DMS79 treated with DMSO at 0.1 percent for 48 hours (cell line): Measurements from ENCODE around the gene PRDM11.

Experiments
- DNase-seq: peaks from one replicate; lab custom pipeline; 2025; lab: John Stamatoyannopoulos, UW

The PRDM11 gene

DNA sequence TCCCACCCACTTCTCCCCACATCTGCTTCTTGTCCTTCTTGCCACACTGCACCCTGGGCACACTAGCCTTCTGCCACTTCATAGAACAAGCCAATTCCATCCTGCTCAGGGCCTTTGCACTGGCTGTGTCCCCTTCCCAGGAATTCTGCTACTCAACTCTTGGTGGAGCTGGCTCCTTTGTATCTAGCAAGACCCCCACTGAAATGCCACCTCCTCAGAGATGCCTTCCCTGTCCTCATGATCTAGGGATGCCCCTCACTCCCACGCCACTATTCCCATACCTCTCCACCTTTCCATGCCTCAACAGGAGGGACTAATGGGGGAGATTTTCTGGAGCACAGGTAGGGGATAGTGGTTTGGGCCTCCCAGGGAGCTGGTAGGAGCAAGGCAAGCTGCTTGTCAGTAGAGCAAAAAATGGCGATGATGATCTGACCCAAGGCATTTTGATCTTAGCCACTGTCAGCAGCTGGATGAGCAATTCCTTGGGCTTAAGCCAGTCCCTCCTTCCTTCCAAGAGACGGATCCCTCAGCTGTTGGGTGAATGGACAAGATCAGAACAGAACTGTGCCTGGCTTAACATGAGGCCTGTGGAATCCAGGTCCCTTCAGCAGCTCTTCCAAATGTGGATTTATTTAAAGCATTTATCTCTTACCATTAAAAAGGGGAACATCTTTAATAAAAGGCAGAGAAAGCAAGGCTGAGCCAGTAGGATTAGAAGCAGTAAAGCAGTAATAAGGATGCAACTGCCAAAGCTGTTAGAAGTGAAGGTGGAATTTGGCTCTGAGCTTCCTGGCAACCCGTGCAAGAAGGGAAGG, 4.0 kb upstream of the PRDM11 start:
- no peak for DNase-seq

- DNase-seq, result no peak
These were observed 2.9 kb upstream of the PRDM11 start for GRCh38 chr11:45143494-45143893.

GRCh38 chr11:45144126-45145082, 2.0 kb upstream of the PRDM11 start:
- DNase-seq, result no peak

- DNase-seq, result no peak
These were observed 1.4 kb upstream of the PRDM11 start for GRCh38 chr11:45145083-45145378.

GRCh38 chr11:45145379-45146071, 914 bp upstream of the PRDM11 start:
- peak; percentile 7 for DNase-seq

- peak; percentile 86 for DNase-seq
These were observed 734 bp downstream of the PRDM11 start for GRCh38 chr11:45147017-45147728.

DNA sequence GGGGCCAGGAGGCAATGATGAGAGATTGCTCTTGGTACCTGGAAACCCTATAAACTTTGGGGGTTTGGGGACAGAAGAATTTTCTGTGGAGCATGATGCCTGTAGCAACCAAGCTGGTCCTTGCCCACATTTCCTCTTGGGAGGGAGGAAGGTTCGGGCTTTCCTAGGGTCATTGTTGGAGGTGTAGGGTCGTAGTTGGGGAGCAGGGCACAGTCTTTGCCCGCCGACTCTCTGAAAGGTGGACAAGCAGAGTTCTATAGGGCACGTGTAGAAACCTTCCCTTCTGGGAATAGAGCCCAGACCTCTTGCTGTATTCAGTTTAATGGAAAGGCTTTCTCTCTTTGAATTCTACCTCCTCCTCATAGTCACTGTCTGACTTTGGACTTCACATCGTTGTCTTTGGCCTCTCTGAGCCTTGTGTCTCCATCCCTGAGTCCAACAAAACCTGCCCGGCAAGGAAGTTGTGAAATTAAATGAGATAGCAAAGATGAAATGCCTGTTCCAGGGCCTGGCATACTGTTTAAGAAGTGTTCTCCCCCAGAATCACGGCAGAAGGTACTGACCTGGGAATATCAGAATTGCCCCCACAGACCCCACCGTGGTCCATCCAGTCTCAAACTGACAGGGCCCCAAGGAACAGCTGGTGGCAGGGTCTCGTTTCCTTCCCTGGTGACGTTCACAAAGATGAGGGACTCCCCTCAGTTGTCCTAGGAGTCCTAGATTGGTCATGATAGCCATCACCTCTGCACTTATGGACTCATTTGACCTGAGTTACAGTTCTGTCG, 1.6 kb downstream of the PRDM11 start:
- no peak for DNase-seq

- no peak for DNase-seq
These were observed 3.1 kb downstream of the PRDM11 start for GRCh38 chr11:45149483-45150056.

DNA sequence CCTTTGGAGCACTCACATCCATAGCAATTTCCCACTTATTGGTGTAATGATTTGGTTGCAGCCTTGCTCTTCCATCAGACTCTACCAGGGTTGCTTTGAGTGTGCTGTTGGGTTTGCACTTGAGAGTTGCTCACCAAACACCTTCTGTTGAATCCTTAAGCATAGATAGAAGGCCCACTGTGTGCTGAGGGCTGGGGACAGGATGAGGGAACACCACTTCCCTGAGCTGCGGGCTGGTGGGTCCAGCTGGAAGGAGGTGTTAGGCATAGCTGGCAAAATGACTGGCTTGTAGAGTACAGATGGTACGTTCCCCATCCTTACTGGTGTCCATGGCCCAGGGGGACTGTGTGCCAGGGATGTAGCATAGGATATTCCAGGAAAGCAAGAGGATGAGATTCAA, 3.9 kb downstream of the PRDM11 start:
- no peak for DNase-seq

DNA sequence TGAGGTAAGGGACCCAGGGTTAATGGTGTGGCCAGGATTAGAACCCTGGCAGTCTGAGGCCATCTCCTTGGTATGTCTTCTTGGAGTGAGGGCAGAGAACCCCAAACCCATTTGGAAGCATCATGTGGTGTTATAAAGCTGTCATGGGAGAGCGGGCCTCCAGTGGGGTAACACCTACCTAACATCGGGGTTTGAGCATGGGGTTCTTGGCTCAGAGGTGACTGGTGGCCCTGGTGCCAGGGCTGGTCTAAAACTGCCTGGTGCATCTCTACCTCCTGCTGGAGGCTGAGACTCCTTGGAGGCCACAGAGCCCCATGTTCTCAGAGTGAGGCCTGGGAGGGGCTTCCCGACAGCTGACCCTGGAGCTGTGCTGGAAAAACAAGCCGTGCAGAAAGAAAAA, 4.5 kb downstream of the PRDM11 start:
- no peak for DNase-seq

DNA sequence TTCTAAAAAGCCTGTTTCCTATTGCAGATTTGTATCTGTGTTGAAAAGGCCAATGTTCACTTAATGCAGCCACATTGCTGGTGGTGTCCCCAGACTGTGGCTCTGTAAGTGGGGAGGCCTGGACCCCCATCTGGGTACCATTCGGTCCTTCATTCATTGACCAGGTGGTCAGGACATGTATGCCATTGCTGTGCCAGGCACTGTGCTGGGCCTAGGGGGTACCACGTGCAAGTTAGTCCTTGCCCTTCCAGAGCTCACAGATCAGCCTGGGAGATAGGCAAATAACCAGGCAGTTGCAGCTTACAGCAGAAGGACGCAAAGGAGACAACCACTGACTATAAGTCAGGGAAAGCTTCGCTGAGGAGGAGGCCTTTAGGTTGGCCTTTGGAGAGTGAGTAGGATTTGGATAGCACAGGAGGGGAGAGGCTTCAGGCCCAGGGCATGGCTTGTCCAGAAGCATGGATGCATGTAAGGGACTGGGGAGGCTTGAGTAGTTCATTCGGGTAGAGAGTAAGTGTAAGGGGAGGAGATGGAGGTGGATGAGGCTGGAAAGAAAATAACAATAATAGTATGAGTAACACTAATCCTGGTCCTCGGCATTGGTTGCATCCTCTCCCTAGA, 5.0 kb downstream of the PRDM11 start:
- no peak for DNase-seq

DNA sequence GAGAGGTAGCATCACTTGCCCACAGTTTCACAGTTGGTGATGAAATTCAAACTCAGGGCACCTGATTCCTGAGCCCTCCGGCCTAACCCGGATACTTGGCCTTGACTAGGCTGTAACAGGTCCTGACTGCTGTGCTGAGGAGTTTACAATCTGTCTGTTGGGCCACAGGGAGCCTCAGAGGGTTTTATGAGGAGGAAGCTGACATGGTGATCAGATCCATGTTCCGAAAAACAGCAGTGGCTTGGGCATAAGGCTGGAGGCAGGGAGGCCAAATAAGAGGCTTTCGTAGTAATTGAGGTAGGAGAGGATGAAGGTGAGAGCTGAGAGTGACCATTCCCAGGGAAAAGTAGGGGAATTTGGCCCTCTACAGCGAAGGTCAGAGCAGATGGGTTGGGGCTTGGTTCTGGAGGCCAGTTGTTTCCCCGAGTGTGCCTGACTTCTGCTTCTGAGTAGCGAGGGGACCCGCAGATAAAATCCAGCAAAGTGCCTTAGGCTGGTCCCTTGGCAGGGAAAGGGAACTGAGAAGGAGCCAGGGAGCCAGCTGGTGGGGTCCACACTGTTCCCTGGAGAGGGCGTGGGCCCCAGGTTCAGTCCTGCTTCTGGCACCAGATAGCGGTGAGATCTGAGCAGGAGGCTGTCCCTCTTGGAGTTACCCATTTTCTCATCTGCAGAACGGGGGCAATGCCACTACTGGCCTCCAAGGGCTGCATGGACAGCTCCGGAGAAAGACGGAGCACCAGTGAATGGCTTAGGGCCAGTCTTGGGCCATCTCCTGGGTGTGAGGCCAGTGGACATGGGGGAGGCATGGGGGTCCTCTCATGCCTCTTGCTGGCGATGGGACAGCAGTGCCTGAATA, 6.5 kb downstream of the PRDM11 start:
- no peak for DNase-seq

- no peak for DNase-seq
These were observed 7.8 kb downstream of the PRDM11 start for GRCh38 chr11:45154276-45154675.

DNA sequence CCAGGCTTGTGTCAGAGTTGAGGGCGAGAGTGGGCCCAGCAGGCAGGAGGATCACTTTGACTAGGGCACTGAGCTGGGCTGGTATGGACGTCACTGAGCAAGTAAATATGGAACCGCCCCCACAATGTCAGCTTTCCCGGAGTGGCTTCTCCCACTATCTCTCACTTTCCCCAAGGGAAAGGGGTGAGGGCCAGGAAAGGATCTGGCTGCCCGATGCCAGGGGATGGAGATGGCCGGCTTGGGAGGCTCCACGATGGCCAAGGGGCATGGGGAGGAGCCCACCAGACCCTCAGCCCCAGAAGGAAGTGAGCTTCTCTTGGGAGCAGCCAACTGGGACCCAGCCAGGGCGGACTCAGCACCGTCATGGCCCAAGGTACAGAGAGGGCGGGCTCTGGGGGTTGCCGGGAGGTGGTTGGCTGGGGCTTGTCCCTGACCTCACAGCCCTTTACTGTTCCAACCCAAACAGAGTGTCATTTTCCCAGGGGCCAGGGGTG, 8.7 kb downstream of the PRDM11 start:
- DNase-seq, result no peak

DNA sequence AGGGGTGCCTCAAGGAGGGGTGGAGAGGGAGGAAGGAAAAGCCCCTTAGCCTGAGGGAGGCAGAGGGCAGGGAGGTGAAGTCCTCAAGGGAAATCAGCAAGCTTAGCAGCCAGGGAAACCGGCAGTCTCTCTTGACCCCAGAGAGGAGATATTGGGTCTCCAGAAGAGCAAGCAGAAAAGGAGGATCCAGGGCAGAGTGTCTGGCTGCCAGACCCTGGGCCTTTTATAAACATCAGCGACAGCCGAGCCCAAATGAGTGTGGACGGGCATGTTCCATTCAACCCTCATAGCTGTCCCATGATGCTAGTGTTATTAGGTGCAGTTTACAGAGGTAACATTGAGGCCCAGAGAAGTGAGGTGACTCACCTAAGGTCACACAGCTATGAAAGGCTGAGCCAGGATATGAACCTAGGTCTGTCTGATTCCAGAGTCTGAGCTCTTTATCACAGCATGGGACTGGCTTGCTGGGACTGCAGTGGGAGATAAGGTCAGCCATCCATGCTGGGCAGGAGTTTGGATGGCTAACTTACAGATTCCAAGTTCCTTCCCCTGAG, 9.3 kb downstream of the PRDM11 start:
- DNase-seq, result no peak

GRCh38 chr11:45156201-45156600, 9.8 kb downstream of the PRDM11 start:
- DNase-seq, result no peak

GRCh38 chr11:45156741-45157140, 10.3 kb downstream of the PRDM11 start:
- DNase-seq, result no peak

- DNase-seq, result no peak
These were observed 11.1 kb downstream of the PRDM11 start for GRCh38 chr11:45157247-45158209.
